ENCODE data around the gene C3orf18.

Gene C3orf18

DNA sequence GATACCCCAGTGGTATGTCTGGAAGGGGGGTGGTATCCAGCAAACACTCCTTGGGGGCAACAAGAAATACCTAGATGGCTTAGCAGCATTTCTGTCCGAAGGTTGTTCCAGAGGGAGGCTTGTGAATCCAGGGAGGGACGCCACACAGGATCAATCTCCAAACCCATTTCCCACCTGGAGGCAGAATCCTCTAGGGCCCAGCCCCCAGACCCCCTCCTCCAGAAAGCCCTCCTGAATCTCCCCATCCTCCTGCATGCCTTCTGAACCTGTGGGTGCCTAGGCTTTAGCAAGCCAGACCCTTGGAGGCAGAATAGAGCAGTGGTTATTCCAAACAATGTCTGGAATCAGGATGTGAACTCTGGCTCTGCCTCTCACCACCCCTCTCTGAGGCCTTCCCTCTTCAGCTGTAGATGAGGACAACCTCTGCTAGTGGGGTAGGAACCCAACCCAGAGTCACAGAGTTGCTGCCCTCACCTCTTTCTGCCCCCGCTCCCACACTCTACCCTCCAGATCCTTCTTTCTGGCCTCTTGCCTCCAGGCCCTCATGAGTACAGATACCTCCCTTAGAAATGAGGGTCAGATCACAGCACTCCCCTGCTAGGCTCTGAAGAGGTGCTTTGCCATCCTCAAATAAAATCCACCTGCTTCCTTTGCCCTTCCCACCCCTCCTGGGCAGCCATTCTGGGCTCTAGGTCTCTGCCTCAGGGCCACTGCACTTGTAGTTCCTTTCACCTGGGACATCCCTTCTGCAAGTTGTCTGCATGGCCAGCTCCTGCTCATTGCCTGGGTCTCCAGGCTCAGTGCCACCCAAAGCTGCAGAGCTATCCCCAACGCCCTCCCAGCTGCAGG lies 35.9 kb upstream of the C3orf18 start:
- DNase-seq = no peak

DNA sequence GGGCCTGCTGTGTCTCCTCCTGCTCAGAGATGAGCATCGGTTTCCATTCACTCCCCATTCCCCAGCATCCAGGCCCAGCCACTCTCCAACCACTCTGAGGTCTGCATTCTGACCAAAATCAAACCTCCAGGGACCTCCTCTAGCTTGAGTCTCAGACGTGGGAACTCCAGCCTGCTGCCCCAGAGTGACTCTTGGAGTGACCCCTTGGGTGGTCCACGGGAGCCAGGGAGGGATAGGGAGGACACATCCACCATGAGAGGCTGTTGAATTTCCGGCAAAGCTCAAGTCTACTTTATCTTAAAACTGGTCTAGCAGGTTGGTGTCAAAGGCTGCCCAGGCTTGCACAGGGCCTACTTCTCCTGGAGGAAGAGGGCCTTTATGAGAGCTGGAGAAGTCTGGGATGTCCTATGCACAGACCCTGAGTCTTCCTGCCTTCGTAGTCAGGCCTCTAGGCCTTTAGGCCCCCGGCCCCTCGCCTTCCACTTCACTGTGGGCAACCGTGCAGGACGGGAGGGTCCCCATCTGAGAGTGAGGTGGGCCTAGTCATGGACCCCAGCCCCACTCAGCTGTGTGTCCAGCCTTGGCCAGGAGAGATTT lies 35.1 kb upstream of the C3orf18 start:
- no peak for DNase-seq

DNA sequence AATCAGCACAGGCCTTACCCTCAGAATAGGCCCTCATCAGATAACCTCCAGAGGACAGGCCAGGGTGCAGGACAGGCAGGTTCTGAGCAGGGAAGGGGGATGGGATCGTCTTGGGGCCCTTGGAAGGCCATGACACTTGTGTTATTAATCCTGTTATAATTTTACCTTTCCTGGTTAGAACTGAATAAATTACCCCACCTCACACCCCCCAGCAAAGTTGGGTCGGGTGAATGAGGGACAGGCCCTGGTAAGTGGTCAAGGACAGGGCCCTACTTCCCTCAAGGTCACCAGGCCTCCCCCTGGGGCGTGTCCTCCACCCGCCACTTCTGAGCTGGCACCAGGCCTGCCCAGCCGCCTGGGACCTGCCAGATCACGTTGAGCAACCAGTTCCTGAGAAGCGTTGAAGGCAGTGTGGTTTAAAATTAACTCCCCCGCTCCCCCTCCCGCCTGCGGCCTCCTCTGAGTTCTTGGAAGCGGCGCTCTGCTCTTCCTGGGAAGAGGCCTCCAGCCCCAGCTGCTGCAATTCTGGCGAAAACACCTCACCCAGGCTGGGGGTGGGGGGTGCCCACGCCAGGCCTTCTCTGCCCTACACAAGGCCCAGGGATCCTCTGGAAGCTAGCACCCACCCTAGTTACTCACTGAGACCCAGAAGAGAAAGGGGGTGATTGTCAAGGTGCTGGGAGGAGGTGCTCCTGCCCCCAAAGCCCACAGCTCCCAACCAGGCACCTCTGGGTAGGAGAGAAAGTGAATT lies 33.5 kb upstream of the C3orf18 start:
- DNase-seq = peak; percentile 18

DNA sequence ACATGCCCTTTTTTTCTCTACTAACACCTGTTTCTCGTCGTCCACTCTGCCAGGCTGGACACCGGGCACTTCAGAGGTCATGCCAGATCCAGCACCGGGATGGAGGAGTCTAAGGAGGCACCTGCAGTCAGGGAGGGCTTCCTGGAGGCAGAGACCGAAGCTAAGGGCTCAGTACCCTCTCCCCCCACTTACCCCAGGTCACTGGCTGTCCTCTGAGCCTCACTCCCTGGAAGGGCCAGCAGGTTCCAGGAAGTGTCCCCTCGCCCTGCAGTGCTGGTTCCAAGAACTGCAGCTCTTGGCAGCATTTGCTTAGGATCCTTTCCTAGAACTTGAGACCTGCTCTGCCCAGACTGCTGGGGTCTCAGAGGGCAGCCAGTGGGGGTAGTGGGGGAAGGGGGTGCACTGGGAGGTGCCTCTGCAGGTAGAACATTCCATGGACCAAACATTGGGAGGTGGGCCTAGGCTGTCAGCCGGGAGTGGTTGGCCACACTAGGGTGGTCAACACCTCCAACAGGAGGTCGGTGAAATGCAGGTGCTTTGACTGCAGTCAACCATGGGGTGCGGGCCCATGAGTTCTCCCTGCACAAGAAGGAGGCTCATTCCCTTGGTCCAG lies 32.7 kb upstream of the C3orf18 start:
- DNase-seq = no peak

DNA sequence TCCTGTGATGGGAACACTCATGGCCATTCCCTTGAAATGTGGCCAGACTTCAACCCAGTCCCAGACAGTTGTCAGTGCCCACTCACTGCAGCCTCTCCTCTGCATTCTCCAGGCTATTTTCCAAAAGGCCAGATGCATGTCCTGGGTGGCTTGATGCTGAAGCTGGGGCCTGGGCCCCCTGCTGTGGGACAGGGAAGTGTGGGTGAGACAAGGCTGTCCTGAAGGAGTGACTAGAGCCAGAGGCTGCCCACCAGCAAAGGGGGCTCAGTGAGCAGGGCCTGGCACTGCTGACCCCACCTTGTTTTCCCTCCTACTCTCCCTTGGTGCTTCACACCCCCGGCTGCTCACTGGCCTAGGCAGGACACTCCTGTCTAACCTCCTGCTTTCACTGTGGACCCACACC lies 32.2 kb upstream of the C3orf18 start:
- DNase-seq = no peak

DNA sequence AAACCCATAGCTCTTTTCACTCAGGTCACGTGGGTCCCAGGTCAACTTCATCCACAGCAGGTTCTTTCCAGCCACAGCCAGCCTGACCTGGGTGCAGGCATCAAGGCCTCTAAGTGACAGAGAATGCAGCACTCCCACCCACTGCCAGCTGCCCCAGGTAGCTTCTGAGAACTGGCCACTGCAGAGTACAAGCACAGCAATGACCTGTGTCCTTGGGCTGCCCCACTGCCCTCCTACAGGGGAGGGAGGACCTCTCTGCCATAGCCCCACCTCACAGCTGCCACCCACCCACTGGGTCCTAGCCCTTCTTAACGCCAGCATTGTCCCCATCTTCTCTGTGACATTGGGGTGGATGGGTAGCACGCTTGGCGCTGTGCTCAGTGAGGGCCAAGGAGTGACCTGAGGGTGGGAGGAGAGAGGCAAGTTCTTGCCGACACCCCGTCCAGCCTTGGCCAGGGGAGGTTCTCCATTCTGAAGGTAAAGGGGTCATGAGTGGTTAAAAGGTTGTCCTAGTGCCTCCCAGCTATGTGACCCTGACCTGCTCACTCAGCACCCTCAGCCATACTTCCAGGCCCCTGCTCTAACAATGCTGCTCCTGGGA lies 31.7 kb upstream of the C3orf18 start:
- no peak for DNase-seq

DNA sequence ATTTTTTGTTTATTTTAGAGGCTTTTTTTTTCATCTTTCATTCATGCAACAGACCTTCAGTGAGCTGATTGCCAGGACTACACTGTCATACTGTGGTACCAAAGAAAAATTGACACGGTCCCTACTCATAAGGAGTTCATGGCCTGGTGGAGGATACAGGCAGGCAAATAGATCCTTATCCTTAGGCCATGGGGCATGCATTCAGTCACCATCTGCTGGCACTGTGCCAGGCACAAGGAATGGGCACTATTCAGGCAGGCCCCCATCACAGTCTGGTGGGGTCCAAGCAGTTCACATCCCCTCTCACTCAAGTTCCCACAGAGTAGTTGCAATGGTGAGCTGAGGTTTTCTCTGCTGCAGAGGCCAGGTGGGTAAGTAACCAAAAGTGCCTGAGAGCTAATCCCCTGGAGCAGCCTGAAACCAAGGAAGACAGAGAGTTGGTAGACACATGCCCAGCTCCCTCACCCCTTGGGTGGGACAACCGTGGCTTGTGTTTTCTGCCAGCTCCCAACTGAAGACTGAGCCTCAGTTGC lies 26.8 kb upstream of the C3orf18 start:
- no peak for DNase-seq

DNA sequence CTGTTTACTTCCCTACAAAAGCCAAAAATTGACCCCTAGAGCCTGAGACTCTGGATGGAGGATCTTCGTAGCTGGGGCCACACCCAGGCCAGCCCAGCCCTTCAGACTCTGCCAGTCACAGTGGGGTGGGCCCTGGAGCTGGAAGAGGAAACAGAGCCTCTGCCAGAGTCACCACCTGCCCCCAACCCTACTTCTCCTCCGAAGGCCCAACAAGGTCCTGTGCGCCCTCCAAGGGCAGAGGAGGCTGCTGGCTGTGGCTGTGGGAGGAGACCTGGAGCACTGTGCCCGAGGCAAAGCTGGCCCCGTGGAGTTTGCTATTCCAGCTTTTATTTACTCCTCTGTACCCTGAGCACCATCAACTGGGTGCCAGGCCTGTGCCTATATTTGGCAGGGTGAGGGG lies 25.0 kb upstream of the C3orf18 start:
- no peak for DNase-seq

DNA sequence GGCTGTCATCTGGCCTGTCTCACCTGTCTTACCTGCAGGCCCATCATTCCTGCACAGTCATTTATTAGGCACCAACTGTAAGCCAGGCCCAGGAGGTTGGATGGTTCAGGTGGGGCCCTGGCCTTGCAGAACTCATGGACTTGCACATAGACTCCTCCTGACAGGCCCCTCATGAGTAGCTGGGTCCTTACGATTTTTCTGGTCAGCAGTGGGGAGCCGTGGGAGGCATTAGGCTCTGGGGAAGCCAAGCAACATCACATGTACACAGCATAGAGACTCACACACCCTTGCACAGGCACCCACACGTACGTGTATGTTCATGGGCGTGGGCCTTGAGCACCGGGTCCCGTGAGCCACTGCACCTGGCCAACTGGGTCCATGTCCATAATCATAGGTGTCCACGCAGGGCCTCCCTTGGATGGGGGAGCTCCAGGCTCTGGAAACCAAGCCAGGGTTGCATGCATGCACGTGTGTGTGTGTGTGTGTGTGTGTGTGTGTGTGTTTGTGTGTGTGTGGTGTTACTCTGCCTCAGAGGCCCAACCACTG lies 23.7 kb upstream of the C3orf18 start:
- no peak for DNase-seq

DNA sequence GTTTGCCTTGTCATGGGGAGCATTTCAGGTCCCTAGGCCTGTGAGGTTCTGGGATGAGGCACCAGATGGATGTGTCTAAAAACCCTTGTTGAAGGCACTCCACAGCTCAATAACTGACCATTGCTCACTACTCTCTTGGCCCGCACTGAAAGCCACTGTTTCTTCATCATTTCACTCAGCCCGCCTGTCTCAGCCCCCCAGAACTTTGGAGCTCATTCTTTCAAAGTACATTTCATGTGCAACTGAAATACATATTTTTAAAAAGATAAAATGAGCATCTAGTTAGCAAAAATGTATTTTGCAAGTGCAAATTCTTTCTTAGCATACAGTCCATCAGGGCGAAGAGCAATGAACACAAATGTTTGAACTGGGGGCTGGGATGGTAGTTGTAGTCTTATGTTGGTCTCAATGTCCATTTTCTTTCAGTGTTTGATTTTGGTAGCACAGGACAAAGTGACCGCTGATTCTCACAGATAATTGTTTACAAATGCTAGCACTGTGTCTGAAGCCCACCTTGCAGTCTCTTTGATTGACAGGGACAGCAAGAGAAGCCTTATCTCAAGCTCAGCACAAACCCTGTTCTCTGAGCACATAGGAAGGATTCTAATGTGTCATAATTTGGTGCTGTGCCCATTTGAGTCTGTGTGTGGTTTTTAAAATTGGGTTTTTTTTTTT lies 21.3 kb upstream of the C3orf18 start:
- DNase-seq = no peak

DNA sequence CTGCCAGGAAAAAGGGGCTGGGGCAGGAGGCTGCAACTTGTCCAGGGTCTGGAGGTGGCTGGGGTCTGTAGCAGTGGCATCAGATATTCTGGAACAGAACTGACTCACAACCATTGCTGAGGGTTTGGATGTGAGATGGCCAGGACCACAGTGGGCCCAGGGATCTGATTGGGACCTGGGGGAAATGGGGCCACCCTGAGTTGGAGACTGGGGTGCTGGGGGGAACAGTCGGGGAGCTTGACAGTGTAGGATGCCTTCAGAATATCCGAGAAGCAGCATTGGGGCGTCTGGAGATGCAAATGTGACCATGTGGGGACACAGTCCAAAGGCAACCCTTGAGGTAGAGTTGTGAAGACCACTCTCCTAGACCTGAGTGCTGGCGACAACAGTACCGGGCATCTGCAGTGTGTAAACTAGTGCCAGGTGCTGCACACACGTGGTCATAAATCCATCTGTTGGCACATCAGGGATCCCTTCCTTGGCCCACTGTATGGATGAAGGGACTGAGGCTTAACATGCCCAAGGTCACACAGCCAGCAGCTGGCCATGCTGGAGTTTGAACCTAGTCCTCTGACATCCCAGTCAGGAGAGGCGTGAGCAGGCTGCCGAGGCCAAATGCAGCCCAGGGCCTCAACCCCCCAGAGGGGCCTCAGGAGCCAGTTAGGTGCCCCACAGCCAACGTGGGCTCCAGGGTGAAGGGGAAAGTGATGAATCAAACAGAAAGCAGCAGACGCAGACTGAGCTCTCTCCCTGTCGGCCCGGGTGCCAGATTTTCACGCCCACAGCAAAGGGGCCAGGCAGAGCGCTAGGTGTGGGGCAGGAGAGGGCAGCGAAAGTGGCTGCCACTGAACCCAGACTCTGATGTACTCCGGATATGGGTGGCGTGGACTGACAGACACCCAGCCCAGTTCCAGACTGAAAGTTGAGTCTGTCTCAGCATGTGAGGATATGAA lies 20.5 kb upstream of the C3orf18 start:
- DNase-seq = no peak

DNA sequence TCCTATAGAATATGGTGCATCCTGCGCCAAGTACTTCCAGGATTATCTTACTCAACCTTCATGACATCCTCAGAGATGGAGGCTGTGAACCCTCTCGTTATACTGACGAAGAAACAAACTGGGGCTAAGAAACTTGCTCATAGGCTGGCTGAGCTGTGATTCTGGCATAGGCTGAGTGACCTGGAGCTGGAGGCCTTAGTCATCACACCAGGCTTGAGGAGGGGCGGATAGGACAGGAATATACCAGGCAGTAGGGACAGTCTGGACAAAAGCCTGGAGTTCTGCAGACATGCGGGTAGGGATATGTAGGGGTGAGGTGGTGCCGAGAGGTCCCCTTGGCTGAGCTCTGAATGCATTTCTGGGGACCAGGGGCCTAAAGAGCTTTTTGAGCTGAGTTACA lies 19.8 kb upstream of the C3orf18 start:
- DNase-seq = no peak

DNA sequence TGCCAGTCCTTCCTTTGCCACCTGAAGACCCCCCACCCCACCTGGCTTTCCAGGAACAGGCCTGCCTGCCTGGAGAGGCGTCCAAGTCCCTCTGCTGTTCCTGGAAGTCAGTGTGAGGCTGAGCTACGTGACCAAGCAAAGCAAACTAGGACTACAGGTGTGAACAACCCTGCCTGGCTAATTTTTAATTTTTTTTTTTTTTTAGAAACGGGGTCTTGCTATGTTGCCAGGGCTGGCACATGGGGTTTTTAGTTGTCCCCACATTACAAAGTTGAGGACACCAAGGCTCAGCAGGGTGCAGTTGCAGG lies 19.2 kb upstream of the C3orf18 start:
- DNase-seq = no peak

DNA sequence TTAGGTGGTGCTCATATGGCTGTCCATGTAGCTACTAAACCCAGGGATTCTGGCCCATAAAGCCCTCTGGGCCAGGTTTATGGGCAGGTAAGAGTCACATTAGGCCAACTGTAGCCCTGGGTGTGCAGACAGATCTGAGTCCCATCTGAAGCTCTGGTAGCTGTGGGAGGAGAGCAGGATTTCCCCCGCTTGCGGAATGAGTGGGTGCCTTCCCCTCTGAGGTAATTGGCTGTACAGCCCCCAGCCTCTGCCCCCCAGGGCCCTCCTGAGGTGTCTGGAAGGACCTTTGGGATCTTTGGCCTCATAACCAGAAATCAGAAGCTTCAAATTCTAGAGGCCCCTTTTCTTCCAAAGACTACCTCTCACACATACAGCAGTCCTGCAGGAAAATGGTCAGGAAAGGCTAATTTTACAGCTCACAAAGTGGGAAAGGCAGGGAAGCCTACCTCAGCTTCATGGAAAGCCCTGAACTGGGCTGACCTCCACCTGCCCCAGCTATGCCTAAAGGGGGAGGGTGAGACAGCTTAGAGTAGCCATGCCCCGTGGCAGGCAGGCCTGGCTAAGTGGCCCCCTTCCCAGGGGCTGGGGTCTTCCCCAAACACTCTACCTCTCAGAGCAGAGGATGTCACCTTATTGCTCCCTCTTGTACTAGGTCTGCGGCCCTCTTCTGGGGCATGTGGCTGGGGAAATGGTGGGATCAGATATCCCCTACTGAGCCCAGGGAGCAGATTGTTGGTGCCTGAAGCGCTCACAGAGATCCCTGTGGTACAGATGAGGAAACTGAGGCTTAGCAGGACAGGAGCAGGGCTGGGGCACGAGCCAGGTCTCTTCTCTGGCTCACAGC lies 18.6 kb upstream of the C3orf18 start:
- DNase-seq = no peak

DNA sequence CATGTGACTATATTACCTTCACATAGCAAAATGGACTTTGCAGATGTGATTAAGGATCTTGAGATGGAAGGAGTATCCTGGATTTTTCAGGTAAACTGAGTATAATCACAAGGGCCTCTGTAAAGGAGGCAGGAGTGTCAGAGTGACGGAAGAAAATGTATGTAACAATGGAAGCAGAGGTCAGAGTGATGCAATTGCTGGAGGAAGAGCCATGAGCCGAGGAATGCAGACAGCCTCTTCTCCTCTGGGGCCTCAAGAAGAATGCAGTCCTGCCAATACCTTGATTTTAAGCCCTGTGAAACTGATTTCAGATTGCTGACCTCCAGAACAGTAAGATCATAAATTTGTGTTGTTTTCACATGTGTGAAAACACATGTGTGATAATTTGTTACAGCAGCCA lies 16.8 kb upstream of the C3orf18 start:
- no peak for DNase-seq

DNA sequence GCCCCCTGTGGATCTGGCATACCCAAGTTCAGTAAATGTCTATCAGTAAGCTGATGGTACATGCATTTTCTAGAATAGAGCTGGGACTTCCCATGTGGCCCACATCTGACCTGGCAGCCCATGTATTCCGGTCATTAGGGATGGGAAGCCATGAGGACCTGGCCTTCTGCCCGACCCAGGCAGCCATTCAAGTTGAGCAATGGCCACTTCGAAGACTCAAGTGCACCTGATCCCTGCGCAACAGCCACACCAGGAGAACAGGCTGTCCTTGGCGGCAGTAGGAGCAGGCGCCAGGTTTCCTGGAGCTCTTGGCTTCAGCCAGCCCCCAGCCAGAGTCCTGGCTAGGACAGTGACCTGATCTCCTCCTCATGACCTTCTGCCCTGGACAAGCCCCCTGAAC lies 16.4 kb upstream of the C3orf18 start:
- no peak for DNase-seq

DNA sequence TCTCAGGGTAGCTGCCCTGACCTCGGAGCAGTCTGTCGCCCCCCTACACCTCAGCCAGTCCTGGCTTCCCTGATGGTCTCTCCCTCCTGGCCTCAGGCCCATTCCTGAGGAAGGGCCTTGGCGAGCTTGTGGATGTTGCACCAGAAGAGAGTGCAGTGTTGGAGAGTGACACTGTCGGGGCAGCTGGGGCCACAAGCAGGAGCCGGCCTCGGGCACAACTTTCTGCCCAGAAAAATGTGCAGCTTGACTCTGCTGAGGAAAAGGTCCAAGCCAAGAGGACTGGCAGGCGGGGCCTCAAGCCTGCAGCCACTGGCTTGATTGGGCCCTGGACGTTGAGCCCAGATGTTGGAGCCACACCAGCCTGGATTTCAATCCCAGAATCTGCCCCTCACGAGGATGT lies 14.5 kb upstream of the C3orf18 start:
- no peak for DNase-seq

DNA sequence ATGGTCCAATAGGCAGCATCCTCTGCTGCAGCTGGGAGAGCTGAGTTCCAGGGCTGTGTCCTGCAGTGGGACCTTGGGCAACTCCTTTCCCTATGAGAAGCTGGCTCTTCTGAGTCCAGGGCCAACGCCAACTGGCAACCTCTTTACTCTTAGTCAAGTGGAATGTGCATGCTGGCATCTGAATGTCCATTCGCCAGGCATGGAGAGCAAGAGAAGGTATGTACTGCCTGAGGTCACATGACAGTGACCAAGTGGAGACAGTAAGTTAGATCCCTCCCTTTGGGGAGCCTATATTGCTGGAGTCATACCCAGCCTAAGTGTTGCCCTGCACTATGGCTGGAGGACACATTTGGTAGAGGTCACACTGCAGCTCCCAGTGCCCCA lies 13.9 kb upstream of the C3orf18 start:
- no peak for DNase-seq

DNA sequence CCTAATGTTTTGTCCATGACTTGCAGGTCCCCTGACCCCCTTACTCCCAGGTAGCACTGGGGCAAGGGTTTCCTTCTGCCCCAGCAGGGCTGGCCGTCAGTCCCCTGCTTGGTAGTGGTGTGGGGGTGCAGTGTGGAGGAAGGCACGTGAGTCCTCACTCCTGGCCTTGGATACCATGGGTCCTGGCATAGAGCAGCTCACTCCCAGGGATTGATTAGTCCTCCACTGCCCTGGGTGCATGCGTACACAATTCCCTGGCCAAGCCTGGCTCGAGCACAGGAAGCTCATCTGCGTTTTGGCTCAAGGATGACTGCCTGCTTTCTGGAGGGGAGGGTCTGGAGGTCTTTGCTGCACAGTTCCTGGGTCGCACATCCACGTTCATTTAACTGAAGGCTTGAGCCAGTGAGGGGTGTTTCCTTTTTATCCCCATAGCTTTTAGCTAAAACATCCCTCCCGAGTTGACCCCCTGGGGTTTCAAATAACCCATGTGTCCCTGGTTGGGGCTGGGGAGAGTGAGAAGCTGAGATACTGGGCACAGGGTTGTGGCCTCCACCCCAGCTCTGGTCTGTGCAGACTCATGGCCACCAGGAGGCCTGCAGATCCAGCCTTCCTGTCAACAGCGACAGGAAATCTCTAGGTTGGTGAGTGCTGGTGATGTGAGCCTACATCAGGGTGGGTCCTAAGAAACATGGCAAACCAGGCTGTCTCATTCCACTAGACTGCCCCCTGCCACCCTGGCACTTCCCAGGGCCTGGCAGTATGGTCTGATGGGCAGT lies 13.3 kb upstream of the C3orf18 start:
- no peak for DNase-seq
